H1 (cell line): ENCODE results near the gene GOLGA2.

Experiments
- ASH2L ChIP-seq: fragments of 200-600, 300-600 bp; sonication (generic); IDR thresholded peaks from one replicate; pipeline ENCODE4 v1.7.1; 2017; ENCODE audit warnings: low read length
- BCL11A ChIP-seq, 2 experiments: IDR thresholded peaks; one replicate each; pipeline ENCODE4 v1.6.1; 2011; ENCODE audit warnings: low read depth in 2 of 2, low read length in 2 of 2, mild to moderate bottlenecking in 2 of 2
- CREB1 ChIP-seq: IDR thresholded peaks from 2 replicates; pipeline ENCODE4 v1.6.1; 2012; ENCODE audit warnings: inconsistent platforms
- RFX5 ChIP-seq: IDR thresholded peaks from 2 replicates; pipeline ENCODE4 v1.6.1; 2011; ENCODE audit warnings: low read depth, low read length, improper control_type of control experiment, borderline replicate concordance
- YY1 ChIP-seq: IDR thresholded peaks from 2 replicates; pipeline ENCODE4 v1.6.1; 2011; ENCODE audit warnings: low read depth, mild to moderate bottlenecking, low read length
- TF ChIP-seq, protein P1 (sequence below): IDR thresholded peaks from 2 replicates; pipeline ENCODE4 v1.6.1; 2012; ENCODE audit warnings: inconsistent platforms
- TF ChIP-seq, protein P2 (sequence below), 3 experiments: IDR thresholded peaks; 1 replicate in 2 of 3; 2 replicates in 1 of 3; pipeline versions ENCODE4 v1.5.1 to v1.6.1; 2011; ENCODE audit warnings: low read length in 3 of 3, mild to moderate bottlenecking in 3 of 3, inconsistent platforms in 2 of 3, low read depth in 1 of 3, moderate library complexity in 1 of 3; ENCODE audit not compliant: insufficient read depth in 1 of 3; ENCODE audit errors: control extremely low read depth in 1 of 3

DNA sequence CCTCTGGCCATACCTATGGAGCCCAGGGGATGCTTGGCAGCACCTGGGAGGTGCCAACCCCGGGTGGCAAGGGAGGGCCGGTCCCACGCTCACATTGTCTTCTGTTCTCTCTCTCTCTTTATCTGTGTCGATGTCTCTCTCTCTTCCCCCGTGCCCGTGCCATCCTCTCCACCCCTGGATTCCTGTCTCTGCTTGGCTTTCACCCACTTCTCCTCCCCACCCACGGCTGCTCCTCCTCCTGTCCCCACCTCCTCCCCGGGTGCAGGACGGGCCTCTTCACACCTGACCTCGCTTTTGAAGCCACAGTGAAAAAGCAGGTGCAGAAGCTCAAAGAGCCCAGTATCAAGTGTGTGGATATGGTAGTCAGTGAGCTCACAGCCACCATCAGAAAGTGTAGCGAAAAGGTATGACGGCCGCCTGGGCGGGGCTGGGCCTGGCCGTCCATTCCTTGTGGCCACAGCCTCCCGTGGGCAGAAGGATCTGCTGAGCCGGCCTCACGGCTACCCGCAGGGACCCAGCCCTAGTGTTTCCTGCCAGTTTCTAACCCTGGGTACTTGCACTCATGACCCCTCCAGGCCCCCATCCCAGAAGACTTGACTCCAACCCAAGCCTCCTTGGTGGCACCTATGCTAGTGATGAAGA is 49.9 kb downstream of the GOLGA2 start:
- no peak for TF ChIP-seq ASH2L
- TF ChIP-seq, protein P1, sequence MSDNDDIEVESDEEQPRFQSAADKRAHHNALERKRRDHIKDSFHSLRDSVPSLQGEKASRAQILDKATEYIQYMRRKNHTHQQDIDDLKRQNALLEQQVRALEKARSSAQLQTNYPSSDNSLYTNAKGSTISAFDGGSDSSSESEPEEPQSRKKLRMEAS: no peak
- TF ChIP-seq, protein P2, sequence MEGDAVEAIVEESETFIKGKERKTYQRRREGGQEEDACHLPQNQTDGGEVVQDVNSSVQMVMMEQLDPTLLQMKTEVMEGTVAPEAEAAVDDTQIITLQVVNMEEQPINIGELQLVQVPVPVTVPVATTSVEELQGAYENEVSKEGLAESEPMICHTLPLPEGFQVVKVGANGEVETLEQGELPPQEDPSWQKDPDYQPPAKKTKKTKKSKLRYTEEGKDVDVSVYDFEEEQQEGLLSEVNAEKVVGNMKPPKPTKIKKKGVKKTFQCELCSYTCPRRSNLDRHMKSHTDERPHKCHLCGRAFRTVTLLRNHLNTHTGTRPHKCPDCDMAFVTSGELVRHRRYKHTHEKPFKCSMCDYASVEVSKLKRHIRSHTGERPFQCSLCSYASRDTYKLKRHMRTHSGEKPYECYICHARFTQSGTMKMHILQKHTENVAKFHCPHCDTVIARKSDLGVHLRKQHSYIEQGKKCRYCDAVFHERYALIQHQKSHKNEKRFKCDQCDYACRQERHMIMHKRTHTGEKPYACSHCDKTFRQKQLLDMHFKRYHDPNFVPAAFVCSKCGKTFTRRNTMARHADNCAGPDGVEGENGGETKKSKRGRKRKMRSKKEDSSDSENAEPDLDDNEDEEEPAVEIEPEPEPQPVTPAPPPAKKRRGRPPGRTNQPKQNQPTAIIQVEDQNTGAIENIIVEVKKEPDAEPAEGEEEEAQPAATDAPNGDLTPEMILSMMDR (IDR thresholded peaks at IDR 0.05; ENCODE audit: control extremely low read depth in 1 of 3, insufficient read depth in 1 of 3, low read depth in 1 of 3, low read length in 3 of 3): no peak
- TF ChIP-seq CREB1: no peak
- TF ChIP-seq RFX5: no peak
- no peak for TF ChIP-seq YY1
- no peak for TF ChIP-seq BCL11A (IDR thresholded peaks at IDR 0.05; ENCODE audit: low read depth in 2 of 2, low read length in 2 of 2)
